Erythroblast (primary cell): ENCODE data around the gene NUDT3.

Experiments used
- GATA1 ChIP-seq: IDR thresholded peaks from 2 replicates; pipeline ENCODE4 v1.6.1; 2011; ENCODE audit warnings: low read depth, mild to moderate bottlenecking, control low read depth, low read length, moderate library complexity
- POLR2A ChIP-seq: IDR thresholded peaks from 2 replicates; pipeline ENCODE4 v1.6.1; 2011; ENCODE audit warnings: mild to moderate bottlenecking, low read length

DNA sequence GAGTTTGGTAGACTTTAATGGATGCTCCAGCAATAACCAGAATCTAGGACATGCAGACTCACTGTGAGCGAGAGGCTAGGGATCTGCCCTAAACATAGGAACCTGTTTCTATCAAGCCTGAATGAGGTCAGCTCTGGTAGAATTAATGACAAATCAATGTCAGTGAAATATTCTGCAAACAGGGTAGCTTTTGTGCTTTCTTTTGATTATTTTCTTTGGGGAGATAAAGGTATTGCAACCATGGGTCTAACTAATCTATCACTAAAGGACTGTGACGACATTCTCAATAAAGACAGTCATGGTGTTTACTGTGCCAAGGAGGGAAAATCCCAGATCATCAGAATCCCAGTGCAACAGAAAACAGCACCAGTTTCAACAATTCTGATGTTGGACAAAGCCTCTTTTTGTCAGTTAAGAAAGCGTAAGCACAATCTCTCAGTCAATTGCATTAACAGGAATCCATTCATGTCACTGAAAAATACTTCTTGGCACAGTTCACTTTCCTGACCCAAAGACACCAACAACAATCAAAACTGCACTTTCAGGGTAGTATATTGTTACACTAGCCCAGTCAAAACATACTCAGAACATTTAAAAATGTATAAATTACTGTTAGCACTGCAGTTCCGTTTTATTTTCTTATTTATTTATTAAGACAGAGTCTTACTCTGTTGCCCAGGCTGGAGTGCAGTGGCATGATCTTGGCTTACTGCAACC, 106.9 kb downstream of the NUDT3 start:
- no peak for TF ChIP-seq POLR2A
- TF ChIP-seq GATA1 = no peak
